ENCODE measurements around the gene EXOC2.

EXOC2 gene

DNA sequence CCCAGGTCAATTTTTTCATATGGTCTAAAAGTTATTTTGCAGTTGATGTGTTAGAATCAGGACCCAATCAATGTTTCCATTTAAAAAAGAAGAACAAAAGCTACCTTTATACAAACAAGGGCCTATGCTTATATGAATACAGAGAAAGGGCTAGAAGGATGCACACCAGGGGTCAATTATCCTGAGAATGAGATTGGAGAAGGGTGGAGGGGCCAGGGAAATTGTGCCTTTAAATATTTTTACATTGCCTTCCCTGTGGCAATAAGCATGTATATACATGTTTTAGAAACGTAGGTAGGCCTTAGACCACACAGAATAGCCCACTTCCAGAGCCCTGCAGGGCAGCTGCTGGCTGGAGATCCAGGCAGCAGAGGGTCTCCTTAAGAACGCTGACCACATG, 12.7 kb downstream of the EXOC2 start:
- no peak for TF ChIP-seq CTCF (IDR thresholded peaks at IDR 0.05)
- H3K4me3 ChIP-seq, result no peak overlapping the region
- no peak overlapping the region for H3K27ac ChIP-seq
- DNase-seq (ENCODE audit: low spot score), result no peak

DNA sequence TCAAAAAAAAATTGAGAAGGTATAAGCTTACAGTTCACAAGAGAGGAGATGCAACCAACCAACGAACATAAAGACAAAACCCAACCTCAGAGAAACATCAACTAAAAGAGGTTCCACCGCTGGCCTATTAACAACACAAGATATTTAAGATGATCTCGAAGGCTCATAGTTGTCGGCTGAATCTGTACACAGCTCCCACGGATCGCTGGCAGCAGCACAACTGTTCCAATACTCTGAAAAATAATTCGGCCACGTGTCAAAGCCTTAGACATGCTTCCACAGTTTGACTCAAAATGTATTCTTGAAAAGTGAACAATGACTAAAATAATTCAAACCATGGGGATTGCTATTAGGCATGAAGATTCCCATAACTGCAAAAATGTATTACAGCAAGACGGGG, 13.7 kb downstream of the EXOC2 start:
- Histone ChIP-seq H3K27ac (no peak overlapping the region), H3K4me3 (no peak overlapping the region)
- no peak for DNase-seq (ENCODE audit: low spot score)
- no peak for TF ChIP-seq CTCF (IDR thresholded peaks at IDR 0.05)

DNA sequence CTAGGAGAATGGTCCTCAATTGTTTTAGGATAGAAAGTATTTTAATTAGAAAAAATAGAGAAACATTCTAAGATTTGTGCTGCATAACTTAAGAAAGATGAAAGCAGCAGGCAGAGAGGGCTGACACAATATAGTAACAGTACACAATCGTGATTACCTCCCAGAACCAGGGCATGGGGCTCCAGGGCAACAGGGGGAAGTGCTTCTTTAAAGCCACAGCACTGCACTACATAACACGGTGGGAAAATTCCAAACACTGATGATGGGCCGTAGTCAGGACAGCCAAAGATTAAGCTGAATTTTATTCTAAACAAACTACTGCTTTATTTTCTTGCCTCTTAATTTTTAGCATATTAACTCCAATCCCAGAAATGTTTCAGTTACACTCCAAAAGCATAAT, 14.4 kb downstream of the EXOC2 start:
- TF ChIP-seq CTCF (IDR thresholded peaks at IDR 0.05), result no peak
- H3K4me3 ChIP-seq, result no peak overlapping the region
- no peak overlapping the region for H3K27ac ChIP-seq
- no peak for DNase-seq (ENCODE audit: low spot score)

GRCh38 chr6:677919-678318, 15.0 kb downstream of the EXOC2 start:
- no peak for TF ChIP-seq CTCF (IDR thresholded peaks at IDR 0.05)
- no peak overlapping the region for H3K27ac ChIP-seq
- DNase-seq (ENCODE audit: low spot score), result no peak

DNA sequence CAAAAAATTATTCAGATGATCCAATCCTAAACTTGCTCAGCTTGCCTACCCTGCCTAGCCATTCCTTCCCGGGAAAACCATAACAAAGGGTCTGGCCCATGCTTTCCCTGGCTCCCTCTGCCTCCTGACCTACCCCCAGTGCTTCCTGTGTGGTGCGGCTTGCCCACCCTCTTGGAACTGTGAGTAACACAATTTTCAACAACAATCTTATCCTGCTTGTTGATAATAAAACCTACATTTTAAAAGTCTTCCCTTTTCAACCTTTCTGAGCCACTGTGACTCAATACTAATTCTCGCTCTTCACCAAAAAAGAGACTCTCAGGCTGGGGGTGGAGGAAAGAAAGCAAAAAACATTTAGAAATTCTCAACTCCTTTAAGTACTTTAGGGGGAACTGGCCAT, 18.0 kb downstream of the EXOC2 start:
- Histone ChIP-seq H3K4me3 (no peak overlapping the region), H3K27ac (no peak overlapping the region)
- no peak for DNase-seq (ENCODE audit: low spot score)
- TF ChIP-seq CTCF (IDR thresholded peaks at IDR 0.05), result no peak

More at GRCh38 chr6:677919-678318, 15.0 kb downstream of the EXOC2 start:
- H3K4me3 ChIP-seq, result no peak overlapping the region

GRCh38 chr6:674406-674805, 18.5 kb downstream of the EXOC2 start:
- H3K27ac ChIP-seq, result no peak overlapping the region
- no peak for DNase-seq (ENCODE audit: low spot score)
- H3K4me3 ChIP-seq, result no peak overlapping the region
- no peak for TF ChIP-seq CTCF (IDR thresholded peaks at IDR 0.05)

DNA sequence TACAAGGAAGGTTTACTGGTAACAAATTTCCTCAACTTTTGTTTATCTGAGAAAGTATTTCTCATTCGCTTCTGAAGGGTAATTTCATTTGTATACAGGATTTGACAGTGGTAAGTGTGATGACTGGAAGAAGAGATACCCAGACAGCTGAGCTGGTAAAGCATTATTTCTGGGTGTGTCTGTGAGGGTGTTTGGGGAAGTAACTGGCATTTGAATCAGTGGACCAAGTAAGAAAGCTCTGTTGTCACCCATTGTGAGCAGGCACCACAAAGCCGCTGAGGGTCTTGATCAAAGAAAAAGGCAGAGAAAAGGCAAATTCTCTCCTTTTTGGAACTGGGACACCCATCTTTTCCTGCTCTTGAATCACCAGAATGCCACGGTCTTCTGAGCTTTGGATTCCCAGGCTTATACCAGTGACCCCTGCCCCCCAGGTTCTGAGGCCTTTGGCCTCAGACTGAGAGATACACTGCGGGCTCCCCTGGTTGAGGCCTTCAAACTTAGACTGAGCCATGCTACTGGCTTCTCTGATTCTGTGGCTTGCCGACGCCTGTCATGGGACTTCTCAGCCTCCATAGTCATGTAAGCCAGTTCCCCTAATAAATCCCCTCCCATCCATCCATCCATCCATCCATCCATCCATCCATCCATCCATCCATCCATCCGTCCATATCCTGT, 25.5 kb downstream of the EXOC2 start:
- no peak overlapping the region for H3K27ac ChIP-seq
- TF ChIP-seq CTCF (IDR thresholded peaks at IDR 0.05), result no peak
- no peak overlapping the region for H3K4me3 ChIP-seq
- no peak for DNase-seq (ENCODE audit: low spot score)
